ENCODE results near the gene RGS17.
"Not testable (repeated sequence)": the region's sequence is repeated elsewhere in the genome, so short reads cannot be mapped to it uniquely, and the experiment has no call there.

Gene RGS17

GRCh38 chr6:153131037-153131981 is at the start of gene RGS17:
Gene RGS17, minus strand, starts transcription at chr6:153131282. Its CDS starts 87,264 bp downstream, at chr6:153044018.
- DNase-seq (ENCODE audit: low spot score): peak; percentile 55

- no peak for DNase-seq (ENCODE audit: low spot score)
Measured at GRCh38 chr6:153172815-153173214, 41.7 kb upstream of the RGS17 start.

GRCh38 chr6:153170511-153170910 is 39.4 kb upstream of the RGS17 start:
- DNase-seq (ENCODE audit: low spot score): no peak

GRCh38 chr6:153167907-153168306 is 36.8 kb upstream of the RGS17 start:
- no peak for DNase-seq (ENCODE audit: low spot score)

GRCh38 chr6:153167061-153167891 is 36.2 kb upstream of the RGS17 start:
- DNase-seq (ENCODE audit: low spot score): no peak

GRCh38 chr6:153162646-153163045 is 31.6 kb upstream of the RGS17 start:
- DNase-seq (ENCODE audit: low spot score): no peak

- DNase-seq (ENCODE audit: low spot score): no peak
Measured at GRCh38 chr6:153162172-153162571, 31.1 kb upstream of the RGS17 start.

GRCh38 chr6:153160221-153160620 is 29.1 kb upstream of the RGS17 start:
- DNase-seq (ENCODE audit: low spot score): no peak

- DNase-seq (ENCODE audit: low spot score): no peak
Measured at GRCh38 chr6:153150752-153151440, 19.8 kb upstream of the RGS17 start.

- DNase-seq (ENCODE audit: low spot score): no peak
Measured at GRCh38 chr6:153150371-153150751, 19.3 kb upstream of the RGS17 start.

GRCh38 chr6:153149891-153150290 is 18.8 kb upstream of the RGS17 start:
- DNase-seq (ENCODE audit: low spot score): no peak

- no peak for DNase-seq (ENCODE audit: low spot score)
Measured at GRCh38 chr6:153146413-153146812, 15.3 kb upstream of the RGS17 start.

- DNase-seq (ENCODE audit: low spot score): no peak
Measured at GRCh38 chr6:153145591-153145990, 14.5 kb upstream of the RGS17 start.

- no peak for DNase-seq (ENCODE audit: low spot score)
Measured at GRCh38 chr6:153143200-153143599, 12.1 kb upstream of the RGS17 start.

- DNase-seq (ENCODE audit: low spot score): no peak
Measured at GRCh38 chr6:153140299-153140698, 9.2 kb upstream of the RGS17 start.

- no peak for DNase-seq (ENCODE audit: low spot score)
Measured at GRCh38 chr6:153138930-153139329, 7.8 kb upstream of the RGS17 start.

- DNase-seq (ENCODE audit: low spot score): no peak
Measured at GRCh38 chr6:153135681-153136080, 4.6 kb upstream of the RGS17 start.

GRCh38 chr6:153133667-153134066 is 2.6 kb upstream of the RGS17 start:
- not testable (repeated sequence) for DNase-seq (ENCODE audit: low spot score)

GRCh38 chr6:153130515-153131036 is 506 bp downstream of the RGS17 start:
- no peak for DNase-seq (ENCODE audit: low spot score)

GRCh38 chr6:153129873-153130514 is 1.1 kb downstream of the RGS17 start:
- DNase-seq (ENCODE audit: low spot score): no peak

- no peak for DNase-seq (ENCODE audit: low spot score)
Measured at GRCh38 chr6:153126218-153126617, 4.9 kb downstream of the RGS17 start.

GRCh38 chr6:153125032-153125431 is 6.0 kb downstream of the RGS17 start:
- DNase-seq (ENCODE audit: low spot score): no peak

Data from putamen (tissue), 1 donor.